ENCODE results near the gene WNK3.

DNA sequence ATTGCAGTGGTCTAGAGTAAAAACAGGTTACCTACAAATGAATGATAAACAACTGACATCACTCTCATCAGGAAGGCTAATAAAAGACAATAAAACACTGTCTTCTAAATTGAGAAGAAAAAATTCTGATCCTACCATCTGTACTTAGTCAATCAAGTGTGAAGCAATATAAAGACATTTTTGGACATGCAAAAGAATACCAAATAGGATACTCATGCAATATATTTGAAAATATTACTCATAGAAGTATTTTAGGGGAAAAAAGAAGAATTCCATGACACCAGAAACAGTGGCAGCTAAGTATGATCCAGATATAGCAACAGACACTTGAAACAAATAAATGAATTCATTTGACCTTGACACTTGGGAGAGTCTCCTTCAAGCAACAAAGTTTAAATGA is 111.0 kb downstream of the WNK3 start:
- TF ChIP-seq, protein P1, sequence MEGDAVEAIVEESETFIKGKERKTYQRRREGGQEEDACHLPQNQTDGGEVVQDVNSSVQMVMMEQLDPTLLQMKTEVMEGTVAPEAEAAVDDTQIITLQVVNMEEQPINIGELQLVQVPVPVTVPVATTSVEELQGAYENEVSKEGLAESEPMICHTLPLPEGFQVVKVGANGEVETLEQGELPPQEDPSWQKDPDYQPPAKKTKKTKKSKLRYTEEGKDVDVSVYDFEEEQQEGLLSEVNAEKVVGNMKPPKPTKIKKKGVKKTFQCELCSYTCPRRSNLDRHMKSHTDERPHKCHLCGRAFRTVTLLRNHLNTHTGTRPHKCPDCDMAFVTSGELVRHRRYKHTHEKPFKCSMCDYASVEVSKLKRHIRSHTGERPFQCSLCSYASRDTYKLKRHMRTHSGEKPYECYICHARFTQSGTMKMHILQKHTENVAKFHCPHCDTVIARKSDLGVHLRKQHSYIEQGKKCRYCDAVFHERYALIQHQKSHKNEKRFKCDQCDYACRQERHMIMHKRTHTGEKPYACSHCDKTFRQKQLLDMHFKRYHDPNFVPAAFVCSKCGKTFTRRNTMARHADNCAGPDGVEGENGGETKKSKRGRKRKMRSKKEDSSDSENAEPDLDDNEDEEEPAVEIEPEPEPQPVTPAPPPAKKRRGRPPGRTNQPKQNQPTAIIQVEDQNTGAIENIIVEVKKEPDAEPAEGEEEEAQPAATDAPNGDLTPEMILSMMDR (IDR thresholded peaks at IDR 0.05; ENCODE audit: insufficient read depth, low read depth, low read length), result no peak
- TF ChIP-seq EZH2 (IDR thresholded peaks at IDR 0.05; ENCODE audit: insufficient read depth, low read length), result no peak
